NCI-H524 (cell line): ENCODE results near the gene AP2A2.

ENCODE experiments used
- DNase-seq, 2 experiments: peaks; one replicate each; lab custom pipeline; 2025; lab: John Stamatoyannopoulos, UW

Gene AP2A2

DNA sequence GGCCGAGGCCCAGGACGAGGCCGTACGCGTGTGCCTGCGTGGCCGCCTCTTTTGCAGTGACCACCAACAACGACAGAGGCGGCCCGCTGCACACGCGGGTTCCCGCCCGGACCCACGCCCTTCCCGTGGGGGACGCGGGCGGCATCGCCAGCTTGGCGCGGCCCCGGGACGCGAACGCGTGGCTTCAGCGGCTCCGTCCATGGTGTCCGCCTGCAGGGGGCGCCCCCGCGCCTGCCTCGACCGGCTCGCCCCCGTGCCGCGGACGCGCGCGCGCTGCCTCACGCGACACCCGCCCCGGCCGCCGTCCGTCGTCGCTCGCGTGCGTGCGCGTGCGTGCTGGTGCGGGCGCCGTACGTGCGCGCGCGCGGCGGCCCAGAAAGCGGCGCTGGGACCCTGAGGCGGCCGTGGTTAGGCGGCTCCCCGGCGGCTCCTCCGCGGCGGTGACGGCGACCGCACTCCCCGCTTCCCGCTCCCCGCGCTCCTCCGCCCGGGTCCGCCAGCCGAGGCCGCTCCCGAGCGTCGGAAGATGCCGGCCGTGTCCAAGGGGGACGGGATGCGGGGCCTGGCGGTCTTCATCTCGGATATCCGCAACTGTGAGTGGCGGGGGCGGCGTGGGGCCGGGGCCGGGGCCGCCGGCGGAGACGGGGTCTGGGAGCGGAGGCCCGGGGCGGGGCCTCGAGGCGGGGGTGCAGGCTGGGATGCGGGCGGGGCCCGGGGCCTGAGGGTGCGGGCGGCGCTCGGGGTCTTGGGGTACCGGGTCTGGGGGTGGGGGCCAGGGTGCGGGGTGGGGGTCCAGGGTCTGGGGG lies at the start of gene AP2A2:
Gene AP2A2 (plus strand): TSS at position 375 of the 806 bp plus-strand sequence. CDS start 152 bp downstream, at position 527.
- DNase-seq = peak; percentile 31 to 83

DNA sequence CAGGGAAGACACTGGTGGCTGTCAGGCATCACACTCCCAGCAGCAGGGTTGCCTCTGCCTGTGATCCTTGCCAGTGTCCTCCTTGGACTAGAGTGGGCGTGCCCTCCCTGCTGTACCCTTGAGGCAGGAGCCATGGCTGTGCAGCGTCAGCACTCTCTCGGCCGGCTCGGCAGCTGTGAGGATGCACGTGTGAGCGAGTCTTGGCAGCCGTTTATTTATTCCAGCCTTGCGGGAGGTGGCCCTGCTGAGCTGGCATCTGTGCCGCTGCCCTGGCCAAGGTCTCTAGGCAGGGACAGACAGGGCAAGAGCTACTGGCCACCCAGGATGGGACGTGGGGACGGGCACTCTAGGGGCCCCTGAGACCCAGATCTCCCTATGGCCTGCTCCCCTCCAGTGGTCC lies 49.1 kb upstream of the AP2A2 start:
- peak; percentile 72 to 75 for DNase-seq

DNA sequence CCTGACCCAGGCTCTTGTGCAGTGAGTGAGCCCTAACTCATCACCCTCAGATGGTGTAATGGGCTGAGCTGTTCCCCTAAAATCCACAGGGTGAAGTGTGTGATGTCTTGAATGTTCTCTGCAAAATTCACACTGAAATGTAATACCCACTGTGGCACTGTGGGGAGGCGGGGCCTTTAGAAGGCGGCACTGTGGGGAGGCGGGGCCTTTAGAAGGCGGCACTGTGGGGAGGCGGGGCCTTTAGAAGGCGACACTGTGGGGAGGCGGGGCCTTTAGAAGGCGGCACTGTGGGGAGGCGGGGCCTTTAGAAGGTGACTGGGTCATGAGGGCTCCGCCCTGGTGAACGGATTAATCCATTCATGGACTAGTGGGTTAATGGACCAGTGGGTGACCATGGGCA lies 48.1 kb upstream of the AP2A2 start:
- DNase-seq = no peak

DNA sequence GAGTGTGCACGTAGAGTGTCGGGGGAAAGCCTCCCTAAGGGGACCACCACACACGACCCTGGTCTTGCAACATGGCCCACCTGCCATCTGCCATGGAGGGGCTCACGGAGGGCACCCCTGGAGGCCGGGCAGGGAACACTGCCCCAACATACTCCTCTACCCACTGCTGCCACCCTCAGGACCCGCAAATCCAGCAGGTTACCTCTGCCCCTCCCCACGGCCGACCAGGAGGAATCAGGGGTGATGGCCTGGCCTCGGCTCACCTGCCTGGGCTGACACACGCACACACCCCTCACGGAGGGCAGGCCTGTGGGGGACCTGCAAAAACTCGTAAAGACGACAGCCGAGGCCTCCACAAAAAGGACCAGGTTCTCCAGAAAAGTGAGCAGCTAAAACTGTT lies 45.2 kb upstream of the AP2A2 start:
- no peak for DNase-seq

DNA sequence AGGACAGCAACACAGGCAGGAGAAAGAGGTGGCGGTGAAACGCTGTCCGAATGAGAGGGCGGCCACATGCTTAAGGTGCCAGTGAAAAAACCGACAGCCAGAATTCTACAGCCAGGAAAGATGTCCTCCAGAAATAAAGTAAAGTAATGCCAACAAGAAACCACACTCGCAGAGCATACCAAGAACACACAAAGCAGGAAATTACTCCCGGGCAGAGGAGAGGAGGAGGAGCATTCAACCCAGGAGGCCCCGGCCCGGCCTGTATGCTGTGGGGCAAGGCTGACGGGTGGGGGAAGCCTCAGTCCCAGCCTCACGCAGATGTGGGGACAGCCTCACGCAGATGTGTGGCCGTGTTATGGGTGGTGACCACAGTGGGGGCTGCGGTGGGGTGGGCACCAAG lies 43.1 kb upstream of the AP2A2 start:
- DNase-seq = no peak

DNA sequence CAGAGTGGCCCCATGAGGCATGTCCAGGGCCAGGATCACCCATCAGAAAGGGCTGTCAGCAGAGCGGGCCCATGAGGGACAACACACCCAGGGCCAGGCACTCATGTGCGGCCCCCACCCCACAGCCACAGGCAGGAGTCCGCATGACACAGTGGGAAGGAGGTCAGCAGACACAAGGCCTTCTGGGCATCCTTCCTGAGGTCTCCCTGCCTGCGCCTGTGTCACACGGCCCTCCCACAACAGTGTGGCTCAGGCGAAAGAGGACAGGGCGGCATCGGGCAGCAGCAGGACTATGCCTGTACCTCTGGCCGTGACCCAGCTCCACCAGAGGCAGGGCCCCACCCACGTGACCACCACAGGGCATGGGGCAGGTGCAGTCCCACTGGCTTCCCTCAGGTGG lies 42.1 kb upstream of the AP2A2 start:
- DNase-seq = no peak

DNA sequence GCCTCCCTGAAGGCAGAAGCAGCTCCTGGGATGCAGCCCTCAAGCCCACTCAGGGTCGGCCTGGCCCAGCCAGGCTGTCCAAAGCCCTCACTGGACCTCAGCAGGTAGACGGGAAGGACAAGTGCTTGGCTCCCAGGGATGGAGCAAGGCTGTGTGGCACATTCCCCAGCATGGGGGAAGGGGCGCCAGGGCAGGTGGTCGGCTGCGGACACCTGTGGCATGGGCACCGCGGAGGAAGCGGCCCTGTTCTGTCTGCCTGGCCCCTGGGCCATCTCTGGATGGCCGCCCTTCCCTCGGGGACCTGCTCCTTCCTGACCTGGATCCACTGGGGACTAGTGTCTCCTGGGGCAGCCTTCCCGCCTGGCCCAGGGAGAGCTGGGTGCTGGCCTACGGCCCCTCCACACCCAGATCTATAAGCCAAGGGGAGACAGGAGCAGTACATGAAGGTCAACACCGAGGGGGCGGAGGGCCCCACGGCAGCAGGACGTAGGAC lies 41.0 kb upstream of the AP2A2 start:
- DNase-seq = no peak

DNA sequence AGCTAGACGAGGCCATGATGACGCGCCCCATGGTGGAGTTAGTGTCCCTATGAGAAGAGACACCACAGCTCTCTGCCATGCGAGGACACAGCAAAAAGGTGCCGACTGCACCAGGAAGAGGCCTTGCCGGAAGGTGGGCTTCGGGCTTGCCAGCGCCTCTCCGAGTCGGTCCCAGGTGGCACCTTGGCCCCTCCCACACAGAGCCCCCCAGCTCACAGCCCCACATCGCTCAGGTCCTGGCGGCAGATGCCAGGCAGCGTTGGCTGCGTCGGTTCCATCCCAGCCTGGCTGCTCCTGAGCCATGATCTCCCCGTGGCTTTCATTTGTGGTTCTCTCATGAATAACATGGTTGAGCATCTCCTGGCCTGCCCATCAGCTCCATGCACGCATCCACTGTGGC lies 39.1 kb upstream of the AP2A2 start:
- DNase-seq = no peak

DNA sequence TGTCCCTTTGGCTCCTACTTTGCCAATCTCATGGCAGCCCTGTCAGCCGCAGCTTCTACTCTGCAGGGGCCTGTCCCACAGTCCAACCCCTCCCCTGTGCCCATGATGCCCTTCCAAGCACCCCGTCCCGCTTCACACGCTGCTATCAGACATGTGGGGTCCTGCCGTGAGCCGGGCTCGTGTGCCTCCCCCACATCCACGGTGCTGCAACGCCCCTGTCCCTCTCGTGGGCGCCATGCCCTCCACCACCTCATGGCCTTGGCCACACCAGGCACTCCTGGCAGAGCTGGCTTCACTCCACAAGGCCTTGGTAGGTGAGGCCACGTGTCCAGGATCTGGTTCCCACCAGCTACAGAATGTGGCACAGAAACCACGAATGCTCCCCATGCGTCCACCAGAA lies 38.1 kb upstream of the AP2A2 start:
- no peak for DNase-seq

DNA sequence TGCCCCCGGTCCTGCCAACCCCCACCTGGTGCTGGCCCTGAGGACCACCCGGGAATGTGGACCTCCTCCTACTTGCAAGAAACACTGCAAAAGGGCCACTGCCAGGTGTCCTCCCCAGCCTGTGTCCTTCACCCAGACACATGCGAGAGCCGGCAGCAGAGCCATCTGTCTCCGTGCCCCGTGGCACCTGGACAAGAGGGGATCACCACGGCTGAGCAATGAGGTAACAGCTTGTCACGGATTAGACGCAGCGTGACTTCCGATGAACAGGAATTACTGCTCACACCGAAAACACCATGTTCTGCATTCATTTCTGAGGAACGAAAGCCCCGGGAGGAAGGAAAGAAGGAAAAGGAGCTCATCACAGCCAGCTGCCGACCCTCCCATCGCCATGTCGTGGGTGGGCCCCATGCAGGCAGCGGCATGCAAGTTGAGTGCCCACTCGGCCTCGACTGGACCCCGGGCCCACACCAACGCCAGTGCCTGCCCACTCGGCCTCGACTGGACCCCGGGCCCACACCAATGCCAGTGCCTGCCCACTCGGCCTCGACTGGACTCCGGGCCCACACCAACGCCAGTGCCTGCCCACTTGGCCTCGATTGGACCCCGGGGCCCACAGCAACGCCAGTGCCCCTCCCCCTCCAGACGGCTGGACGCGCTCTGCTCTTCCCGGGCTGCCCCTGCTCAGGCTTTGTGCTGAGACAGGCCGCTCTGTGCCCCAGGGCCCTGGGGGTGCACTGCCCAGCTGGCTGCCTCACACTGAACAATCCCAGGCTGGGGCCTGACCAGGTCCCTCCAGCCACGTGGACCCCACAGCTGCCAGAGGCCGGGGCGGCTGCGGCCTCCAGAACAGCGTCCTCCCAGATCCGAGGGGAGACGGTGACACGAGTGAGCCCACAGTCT lies 37.1 kb upstream of the AP2A2 start:
- DNase-seq = peak; percentile 93 to 98

DNA sequence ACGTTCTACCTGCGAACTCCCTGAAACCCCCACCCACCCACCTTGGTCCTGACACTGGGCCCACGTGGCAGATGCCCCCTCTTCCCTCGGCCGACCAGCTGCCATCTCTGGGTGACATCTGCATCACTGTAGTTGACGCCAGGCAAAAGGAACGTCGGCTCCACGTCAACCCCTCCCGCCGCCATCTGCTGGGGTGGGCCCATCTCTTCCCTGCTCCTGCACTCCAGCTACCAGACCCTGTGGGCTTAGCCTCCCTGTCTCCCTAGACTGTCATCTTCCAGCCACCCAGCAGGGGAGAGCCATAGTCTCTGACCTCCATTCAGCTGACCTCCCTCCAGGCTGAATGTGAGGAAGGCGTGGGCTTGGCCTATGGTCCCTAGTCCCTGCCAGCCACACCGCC lies 36.4 kb upstream of the AP2A2 start:
- peak; percentile 92 to 93 for DNase-seq

DNA sequence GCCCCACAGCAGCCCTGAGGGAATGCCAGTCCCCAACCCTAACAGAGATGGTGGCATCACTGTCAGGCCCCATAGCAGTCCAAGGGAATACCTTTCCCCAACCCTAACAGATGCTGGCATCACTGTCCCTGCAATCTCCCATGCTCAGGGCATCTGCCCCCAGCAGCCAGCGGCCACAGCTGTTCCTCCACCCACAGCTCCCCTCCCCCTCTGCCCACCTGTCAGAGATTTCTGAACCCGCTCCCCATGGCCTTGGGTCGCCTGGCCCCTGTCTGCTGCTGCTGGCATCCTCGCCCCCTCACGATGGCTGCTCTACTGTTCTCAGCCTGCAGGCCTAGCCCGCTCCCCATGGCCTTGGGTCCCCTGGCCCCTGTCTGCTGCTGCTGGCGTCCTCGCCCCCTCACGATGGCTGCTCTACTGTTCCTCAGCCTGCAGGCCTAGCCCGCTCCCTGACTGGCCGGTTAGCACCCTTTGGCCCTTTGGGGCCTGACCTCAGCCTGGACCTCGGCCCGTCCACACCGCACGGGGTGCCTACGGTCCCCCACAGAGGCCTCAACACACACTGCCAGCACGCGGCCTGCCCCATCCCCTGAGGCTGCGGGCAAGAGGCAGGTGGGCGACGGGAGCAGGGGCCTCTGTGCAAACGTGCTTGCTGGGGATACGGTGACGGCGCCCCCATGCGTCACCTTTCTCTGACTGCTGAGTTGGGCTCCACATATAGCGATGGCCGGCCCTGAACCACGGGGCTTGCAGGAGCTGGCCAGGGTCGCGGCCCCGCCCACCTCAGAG lies 35.8 kb upstream of the AP2A2 start:
- DNase-seq = peak; percentile 78 to 89

DNA sequence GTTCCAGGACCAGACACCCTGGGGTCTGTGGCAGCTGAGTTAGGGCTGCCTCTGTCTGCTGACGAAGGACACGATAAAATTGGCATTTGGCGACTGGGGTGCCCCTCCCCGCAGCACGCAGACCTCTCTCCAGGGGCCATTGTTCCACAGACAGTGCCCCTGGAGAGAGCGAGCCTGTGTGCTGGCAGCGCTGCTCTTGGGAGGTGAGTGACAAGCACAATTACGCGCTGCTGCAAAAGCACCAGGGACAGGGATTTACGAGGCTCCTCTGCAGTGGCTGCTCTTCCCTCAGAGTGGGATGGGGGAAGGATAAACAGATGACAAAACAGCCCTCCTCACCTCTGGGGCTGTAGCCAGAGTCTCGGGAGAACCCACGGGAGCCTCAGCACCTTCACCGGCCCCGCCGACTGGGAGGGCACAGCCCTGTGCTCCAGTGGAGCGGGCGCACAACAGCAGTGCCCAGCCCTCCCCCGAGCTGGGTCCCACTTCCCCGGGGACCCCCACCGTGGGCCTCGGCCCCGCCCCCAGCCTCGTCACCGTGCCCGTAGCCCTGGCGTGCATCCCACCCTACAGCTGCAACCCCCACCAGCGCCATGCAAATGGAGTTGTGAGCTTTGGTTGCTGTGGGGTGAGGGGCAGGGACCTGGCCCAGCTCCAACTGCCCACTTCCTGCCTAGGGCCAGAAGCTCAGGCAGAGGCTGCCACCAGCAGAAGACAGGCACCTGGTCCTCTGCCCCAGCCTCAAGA lies 34.7 kb upstream of the AP2A2 start:
- DNase-seq = peak; percentile 22 to 57

DNA sequence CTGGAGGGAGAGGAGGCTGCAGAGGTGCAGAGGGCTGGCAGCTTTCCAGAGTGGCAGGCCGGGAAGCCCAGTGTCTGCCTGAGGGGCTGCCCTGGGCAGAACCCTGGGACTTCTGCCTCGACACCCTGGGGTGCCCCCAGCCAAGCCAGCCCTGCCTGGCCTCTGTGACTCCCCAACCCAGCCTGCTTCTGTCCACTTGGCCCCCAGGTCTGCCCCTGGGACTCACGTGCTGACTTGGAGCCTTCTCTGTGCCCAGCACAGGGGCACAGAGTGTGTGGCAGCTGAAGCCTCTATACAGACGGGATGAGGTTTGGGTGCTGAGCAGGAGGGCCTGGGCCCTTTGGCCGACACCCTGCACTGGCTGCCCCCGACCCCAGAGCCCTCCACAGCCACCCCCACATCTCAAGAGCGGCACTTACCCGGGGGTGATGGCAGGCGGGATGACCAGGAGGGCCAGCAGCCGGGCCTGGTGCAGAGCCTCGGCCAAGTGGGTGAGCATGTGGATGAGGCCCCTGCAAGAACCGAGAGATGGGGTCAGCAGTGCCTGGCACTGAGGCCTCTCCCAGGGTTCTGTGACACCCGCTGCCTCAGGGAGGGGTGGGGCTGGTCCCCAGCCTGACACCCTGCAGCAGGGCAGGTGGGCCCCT lies 32.5 kb upstream of the AP2A2 start:
- no peak for DNase-seq

DNA sequence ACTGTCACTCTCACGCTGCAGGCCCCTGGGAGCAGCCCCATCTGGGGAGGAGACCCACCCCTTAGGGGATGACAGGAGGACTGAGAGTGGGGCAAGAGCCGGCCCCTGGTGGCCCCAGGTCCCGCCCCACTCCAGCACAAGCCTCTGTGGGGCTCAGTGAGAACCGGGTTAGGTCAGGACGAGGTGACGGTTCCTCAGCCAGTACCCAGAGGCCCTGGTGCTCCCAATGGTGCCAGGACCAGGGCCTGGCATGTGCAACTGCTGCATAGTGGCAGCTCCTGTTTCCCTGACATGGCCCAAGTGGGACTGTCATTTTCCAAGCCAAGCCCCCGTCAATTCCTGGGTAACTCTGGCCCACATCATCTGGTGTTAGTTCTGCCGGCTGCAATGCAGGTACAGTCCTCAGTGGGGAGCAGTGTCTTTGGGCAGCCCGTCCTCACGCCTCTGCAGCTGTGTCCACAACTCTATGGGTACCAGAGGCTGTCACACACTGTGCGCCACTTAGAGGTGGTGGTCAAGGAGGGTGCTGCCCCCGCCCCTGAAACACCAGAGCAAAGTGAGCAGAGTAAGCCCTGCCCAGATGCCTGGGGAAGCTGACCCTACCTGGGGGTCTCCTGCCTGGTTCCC lies 31.0 kb upstream of the AP2A2 start:
- DNase-seq = no peak

DNA sequence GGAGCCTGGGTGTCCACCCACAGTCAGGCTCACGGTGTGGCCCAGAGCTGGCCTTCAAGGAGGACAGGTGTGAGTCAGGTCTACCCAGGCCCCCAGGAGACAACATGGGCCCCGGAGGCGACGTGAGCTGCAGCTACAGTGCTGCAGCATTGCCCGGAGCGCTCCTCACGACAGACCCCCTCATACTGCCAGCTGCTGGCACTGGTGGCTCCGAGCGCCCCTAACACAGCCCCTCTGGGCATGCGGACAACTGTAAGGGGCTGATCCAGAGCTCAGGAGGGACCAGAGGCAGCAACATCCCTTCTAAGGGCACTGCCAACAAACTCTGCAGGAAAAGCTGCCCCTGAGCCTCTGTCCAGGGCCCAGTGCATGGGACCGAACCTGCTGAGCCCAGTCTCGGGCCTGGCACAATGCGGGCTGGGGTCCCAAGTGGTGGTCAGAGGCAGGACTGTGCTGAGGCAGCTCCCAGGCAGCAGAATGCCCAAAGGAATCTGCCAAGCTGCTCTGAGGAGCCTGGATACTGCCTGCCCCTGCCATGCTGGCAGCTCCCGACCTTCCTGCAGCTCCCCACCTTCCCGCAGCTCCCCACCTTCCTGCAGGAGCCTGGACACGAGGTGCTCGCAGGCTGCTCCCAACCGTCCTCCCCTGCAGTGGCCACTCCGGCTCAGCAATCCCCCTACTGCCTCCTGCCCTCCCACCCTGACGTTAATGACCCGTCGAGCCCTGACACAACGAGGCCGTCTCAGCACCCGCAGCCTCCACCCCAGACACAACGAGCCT lies 30.1 kb upstream of the AP2A2 start:
- no peak for DNase-seq

DNA sequence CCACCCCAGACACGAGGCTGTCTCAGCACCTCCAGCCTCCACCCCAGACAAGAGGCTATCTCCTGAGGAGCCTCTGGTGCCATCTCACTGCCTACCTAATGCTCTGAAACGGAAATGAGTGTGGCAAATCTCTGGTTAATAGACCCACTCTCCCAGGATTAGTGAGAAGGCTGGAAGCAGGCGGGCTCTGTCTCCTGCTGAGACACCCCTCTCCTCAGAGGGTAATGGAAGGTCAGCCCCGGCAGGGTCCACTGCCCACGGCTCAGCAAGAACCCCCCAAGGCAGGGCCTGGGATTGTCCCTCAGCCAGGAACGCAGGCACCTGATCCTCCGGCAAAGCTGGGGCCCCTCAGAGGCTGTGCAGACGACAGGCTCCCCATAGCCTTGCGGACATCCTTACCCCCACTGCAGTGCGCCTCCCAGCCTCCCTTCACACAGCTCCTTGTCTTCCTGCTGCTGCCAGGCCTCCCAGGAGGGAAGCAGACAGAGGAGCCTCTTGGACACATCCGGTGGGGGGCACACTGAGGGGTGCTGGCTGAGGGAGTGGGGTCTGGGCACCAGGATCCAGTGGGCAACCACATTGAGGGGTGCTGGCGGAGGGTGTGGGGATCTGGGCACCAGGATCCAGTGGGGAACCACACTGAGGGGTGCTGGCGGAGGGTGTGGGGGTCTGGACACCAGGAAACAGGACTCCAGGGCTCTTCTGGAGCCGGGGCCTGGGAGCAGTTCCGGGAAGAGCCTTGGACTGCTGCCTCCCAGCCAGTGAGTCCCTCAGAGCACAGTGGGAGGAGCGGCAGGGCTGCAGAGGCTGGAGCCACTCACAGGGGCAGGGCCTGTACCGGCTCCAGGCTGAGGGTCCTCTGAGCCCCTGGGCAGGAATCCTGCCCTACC lies 28.2 kb upstream of the AP2A2 start:
- DNase-seq = peak in 1 of 2 experiments; percentile 35

DNA sequence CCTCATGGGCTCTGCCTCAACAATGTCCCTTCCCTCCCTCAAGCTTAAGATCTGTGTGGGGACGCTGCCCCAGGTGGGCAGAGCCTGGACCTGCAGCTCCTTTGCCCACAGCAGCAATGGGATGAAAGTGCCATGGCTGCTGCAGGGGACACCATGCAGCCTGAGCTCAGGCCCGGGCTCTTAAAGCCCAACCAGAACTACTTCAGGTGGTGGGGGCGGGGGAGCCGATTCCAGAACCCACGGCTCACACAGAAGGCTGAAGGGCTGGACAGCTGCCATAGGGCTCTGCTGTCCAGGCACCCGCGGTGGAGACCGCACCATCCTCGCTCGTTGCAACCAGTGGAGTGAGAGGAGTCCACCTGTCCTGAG lies 27.5 kb upstream of the AP2A2 start:
- peak in 1 of 2 experiments; percentile 51 for DNase-seq
